Measurements from ENCODE around the gene CASP10. TPM values are rescaled to one million over a fixed set of nuclear protein-coding genes. Genes with fewer than 3 reads are reported as not detected.

Gene CASP10
- total RNA-seq, 2 donors from 2014 or later = 10.3 to 12.3 TPM

GRCh38 chr2:201264472-201265173 is 81.7 kb downstream of the CASP10 start:
- DNase-seq (ENCODE audit: low spot score) = no peak
- no peaks in the 10 kb centered on the region for H3K27me3 ChIP-seq (replicated peaks; ENCODE audit: insufficient read depth)
- no peak overlapping the region for H3K4me3 ChIP-seq
- TF ChIP-seq CTCF (IDR thresholded peaks at IDR 0.05) = no peak
- no peaks in the 10 kb centered on the region for H3K9me3 ChIP-seq
- H3K4me1 ChIP-seq (ENCODE audit: control insufficient read depth in 1 of 2, low read depth in 2 of 2) = peaks cover under 1 to 12% of the 10 kb centered on the region in 2 donors
- H3K36me3 ChIP-seq = peaks cover 3% of the 10 kb centered on the region
- no peak for ATAC-seq (ENCODE audit: insufficient number of reproducible peaks, low FRiP score, low read depth)
- H3K27ac ChIP-seq = no peak overlapping the region

- no peaks in the 10 kb centered on the region for H3K27me3 ChIP-seq (replicated peaks; ENCODE audit: insufficient read depth)
- no peak for TF ChIP-seq CTCF (IDR thresholded peaks at IDR 0.05)
- ATAC-seq (ENCODE audit: insufficient number of reproducible peaks, low FRiP score, low read depth) (no peak), DNase-seq (ENCODE audit: low spot score) (no peak)
- H3K27ac ChIP-seq = no peak overlapping the region
- peaks cover 3% of the 10 kb centered on the region for H3K36me3 ChIP-seq
- H3K4me1 ChIP-seq (ENCODE audit: control insufficient read depth in 1 of 2, low read depth in 2 of 2) = peaks cover 0 to 2% of the 10 kb centered on the region in 2 donors
- no peak overlapping the region for H3K4me3 ChIP-seq
- no peaks in the 10 kb centered on the region for H3K9me3 ChIP-seq
Observed at GRCh38 chr2:201266629-201267028, 83.7 kb downstream of the CASP10 start.

GRCh38 chr2:201267278-201268030 is 84.5 kb downstream of the CASP10 start:
- H3K4me3 ChIP-seq = no peak overlapping the region
- no peak for TF ChIP-seq CTCF (IDR thresholded peaks at IDR 0.05)
- ATAC-seq (ENCODE audit: insufficient number of reproducible peaks, low FRiP score, low read depth) = no peak
- no peaks in the 10 kb centered on the region for H3K27me3 ChIP-seq (replicated peaks; ENCODE audit: insufficient read depth)
- no peak for DNase-seq (ENCODE audit: low spot score)
- H3K36me3 ChIP-seq = peaks cover 3% of the 10 kb centered on the region
- no peaks in the 10 kb centered on the region for H3K4me1 ChIP-seq (ENCODE audit: control insufficient read depth in 1 of 2, low read depth in 2 of 2)
- no peak overlapping the region for H3K27ac ChIP-seq
- no peaks in the 10 kb centered on the region for H3K9me3 ChIP-seq

- H3K9me3 ChIP-seq = no peaks in the 10 kb centered on the region
- DNase-seq (ENCODE audit: low spot score) (no peak), ATAC-seq (ENCODE audit: insufficient number of reproducible peaks, low FRiP score, low read depth) (no peak)
- peaks cover 3% of the 10 kb centered on the region for H3K36me3 ChIP-seq
- TF ChIP-seq CTCF (IDR thresholded peaks at IDR 0.05) = no peak
- no peaks in the 10 kb centered on the region for H3K4me1 ChIP-seq (ENCODE audit: control insufficient read depth in 1 of 2, low read depth in 2 of 2)
- H3K27me3 ChIP-seq (replicated peaks; ENCODE audit: insufficient read depth) = no peaks in the 10 kb centered on the region
- H3K27ac ChIP-seq = no peak overlapping the region
- H3K4me3 ChIP-seq = no peak overlapping the region
Observed at GRCh38 chr2:201269764-201270163, 86.8 kb downstream of the CASP10 start.

- H3K27me3 ChIP-seq (replicated peaks; ENCODE audit: insufficient read depth) = no peaks in the 10 kb centered on the region
- no peak overlapping the region for H3K4me3 ChIP-seq
- no peaks in the 10 kb centered on the region for H3K4me1 ChIP-seq (ENCODE audit: control insufficient read depth in 1 of 2, low read depth in 2 of 2)
- no peak for DNase-seq (ENCODE audit: low spot score)
- no peak for TF ChIP-seq CTCF (IDR thresholded peaks at IDR 0.05)
- no peak overlapping the region for H3K27ac ChIP-seq
- no peak for ATAC-seq (ENCODE audit: insufficient number of reproducible peaks, low FRiP score, low read depth)
- H3K9me3 ChIP-seq = no peaks in the 10 kb centered on the region
- peaks cover 3% of the 10 kb centered on the region for H3K36me3 ChIP-seq
Observed at GRCh38 chr2:201270293-201271001, 87.5 kb downstream of the CASP10 start.
